ENCODE results near the gene SUPT4H1.
A peak's percentile ranks its signal among the peaks of the same experiment; 100 is the strongest.

SUPT4H1 gene

GRCh38 chr17:58328195-58329034 is 23.6 kb downstream of the SUPT4H1 start, which contains the start of gene TSPOAP1:
TSPOAP1 (minus strand) TSS chr17:58328795; CDS start chr17:58327920, 875 bp downstream.
- peak; percentile 83 to 85 for DNase-seq

GRCh38 chr17:58327363-58328194 is 24.4 kb downstream of the SUPT4H1 start:
- DNase-seq, result peak in 1 of 2 donors; percentile 37

GRCh38 chr17:58326609-58327362 is 25.2 kb downstream of the SUPT4H1 start:
- no peak for DNase-seq

DNA sequence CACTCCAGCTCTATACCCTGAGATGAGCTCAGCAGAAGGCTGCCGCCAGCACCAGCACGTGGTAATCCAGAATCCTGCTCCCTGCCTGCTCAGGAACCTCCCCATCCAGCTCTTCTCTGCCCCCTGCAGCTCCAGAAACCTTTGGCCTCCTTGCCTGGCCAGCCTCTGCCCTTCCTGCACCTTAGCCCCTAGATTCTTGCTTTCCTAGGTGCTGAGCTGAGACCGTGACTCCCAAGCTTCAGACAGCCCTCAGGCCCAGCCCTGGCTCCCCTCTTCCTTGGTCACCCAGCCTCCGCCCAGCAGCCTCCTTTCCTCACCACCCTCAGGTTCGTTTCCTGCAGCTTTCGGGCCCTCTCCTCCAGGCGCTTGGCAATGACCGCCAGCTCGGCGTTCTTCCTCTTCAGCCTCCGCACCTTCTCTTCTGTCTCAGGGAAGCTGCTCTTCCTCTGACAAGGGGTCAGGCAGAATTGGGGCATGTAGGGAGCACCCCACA is 26.0 kb downstream of the SUPT4H1 start:
- no peak for DNase-seq

GRCh38 chr17:58325289-58325726 is 26.7 kb downstream of the SUPT4H1 start:
- no peak for DNase-seq

- no peak for DNase-seq
These were observed 27.4 kb downstream of the SUPT4H1 start for GRCh38 chr17:58324409-58325288.

DNA sequence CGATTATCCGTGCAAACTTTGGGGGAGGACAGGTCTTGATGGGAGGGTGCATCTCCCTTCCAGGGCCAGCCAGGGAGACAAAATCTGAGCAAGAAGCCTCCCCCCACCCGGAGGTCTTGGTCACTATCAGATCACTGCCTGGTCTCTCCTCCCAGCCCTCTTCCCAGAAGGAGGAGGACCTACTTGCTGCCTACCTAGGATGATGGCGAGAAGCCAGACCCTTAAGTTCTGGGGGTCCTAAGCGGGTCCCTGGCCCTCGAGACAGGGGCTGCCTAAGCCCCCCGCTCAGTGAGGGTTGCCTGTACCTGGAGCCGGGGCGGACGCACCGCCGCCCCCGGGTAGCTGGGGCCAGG is 28.0 kb downstream of the SUPT4H1 start:
- DNase-seq, result no peak

DNA sequence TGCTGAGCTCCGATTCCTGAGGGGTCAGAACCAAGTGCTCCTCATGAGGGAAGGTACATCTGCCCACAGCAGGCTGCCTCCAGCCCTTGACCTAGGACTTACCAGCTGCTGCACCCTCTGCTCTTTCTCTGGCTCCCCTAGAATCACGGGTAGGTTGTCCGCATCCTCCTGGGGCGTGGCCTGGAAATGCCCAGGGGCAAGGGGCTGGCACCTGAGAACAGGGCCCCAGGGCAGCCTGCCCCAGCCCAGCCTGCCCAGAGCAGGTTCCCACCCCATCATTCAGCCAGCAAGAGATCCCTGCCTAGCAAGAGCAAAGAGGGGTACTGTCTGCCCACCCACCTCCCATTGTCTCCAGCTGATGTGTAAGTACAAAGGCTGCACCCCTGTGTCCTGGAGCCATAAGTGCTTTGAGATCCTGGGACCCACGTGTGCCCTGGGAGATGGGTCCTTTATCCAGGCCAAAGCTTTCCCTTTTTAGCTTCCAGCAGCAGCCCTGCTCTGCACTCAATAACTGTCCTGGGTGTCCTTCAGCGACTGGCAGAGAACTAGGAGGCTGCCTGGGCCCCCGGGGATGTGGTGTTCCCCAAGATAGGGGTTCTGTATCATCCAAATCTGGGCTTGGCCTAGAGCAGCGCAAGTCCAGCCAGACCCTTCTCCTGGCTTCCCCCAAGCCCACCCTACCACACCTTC is 28.5 kb downstream of the SUPT4H1 start:
- no peak for DNase-seq

GRCh38 chr17:58322581-58323185 is 29.3 kb downstream of the SUPT4H1 start:
- DNase-seq, result no peak

DNA sequence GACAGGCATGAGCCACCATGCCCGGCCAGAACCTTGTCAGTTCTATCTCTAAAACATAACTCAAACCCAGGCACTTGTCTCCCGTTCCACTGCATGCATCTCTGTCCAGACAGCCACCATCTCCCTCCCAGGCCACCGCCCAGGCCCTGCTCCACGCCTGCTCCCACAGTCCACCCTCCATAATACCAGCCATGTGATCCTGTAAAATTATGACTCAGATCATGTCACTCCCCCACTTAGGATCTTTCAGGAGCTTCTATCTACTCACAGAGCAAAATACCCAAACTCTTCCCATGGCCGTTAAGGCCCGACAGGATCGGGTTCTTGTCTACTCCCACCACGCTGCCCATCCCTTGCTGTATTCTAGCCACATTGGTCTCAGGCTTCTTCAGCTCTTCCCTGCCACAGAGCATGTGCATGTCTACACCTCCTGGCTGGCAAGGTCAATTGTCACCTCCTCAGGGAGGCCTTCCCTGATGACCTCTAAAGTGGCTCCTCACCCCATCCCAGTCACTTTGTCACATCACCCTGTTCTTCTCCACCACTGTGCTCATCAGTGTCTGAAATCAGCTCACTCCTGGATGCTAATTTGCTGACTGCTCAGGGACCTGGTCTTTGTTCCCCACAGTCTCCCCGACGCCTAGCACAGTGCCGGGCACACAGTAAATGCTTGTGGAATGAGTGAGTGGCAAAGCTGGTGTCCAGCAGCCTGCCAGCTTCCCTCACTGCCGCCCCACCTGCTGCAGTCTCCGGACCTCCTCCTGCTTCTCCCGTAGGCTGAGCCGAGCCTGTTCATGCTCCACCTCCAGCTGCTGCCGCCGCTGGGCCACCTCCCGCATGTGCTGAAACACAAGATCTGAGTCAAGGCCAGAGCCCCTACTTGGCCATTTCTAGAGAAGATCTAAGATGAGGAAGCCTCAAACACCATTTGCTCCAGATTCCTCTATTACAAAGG is 30.2 kb downstream of the SUPT4H1 start:
- DNase-seq, result no peak

DNA sequence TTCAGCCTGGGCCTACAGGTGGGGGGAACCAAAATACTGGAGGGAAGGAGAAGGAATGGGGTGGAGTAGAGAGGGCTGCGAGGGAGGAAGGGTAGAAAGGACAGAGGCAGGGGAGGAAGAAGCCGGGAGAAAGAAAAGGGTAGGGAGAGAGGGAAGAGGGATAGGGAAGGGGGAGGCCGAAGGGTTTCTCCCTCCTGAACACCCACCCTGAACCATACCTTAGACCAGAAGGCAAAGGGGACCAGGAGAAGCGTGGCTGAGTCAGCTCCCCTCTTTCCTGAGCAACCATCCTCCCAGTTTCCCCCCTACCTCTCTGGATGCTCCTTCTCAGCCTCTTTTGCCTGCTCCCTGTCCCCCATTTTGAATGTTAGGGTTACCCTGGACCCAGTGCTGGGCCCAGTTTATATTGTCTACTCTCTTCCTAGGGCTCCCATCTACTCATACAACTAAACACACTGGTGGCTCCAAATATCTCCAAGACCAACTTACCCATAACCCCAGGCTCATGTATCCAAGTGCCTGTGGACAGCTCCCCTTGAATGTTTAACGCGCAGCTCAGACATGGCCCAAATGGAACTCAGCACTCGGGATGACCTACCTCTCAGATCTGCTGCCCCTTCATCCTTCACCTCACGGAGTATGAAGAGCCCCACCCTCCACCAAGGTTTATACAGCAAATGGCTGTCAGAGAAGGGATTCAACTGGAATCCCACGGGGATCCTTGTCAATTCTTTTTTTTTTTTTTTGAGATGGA is 31.3 kb downstream of the SUPT4H1 start:
- no peak for DNase-seq

- no peak for DNase-seq
These were observed 31.8 kb downstream of the SUPT4H1 start for GRCh38 chr17:58320163-58320558.

GRCh38 chr17:58319173-58320162 is 32.5 kb downstream of the SUPT4H1 start:
- no peak for DNase-seq

DNA sequence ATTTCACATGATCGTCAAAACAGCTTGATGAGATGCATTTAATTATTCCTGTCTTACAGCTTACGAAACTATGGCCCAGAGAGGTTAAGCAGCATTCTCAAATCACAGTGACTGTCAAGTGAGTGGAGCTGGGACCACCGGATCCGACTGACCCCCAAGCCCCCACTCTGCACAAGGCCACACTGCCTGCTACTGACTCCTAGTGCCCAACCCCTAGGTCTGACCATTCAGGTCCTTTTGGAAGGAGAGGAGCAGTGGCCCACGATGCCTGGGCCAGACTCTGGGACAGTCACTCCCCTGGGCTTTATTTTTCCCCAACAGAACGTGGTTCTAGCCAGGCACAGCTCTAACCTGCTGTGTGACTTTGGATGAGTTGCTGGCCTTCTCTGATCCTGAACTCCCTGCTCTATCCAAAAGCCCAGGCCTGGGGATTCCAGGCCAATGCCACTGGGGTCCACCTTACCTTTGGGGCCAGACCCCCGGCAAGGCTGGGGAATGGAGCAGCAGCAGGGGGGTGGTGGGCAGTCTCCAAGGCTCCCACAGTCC is 33.3 kb downstream of the SUPT4H1 start:
- no peak for DNase-seq

DNA sequence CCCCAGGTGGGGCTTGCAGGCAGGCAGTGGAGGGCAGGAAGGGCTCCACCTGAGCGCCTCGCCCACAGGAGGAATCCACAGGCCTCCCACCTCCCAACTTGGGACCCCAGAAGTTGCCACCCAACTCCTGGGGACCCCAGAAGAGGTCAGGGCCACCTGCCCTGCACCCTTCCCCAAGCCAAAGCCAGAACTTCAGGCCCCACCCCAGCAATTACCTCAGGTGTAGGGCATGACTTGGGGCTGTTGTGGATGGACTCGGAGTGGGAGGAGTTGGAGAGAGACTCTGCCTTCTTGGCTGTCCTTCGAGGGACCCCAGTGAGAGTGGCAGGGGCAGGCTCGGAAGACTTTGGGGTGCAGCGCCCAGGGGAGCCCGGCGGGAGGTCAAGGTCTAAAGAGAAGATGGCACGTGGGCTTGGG is 33.9 kb downstream of the SUPT4H1 start:
- DNase-seq, result no peak

DNA sequence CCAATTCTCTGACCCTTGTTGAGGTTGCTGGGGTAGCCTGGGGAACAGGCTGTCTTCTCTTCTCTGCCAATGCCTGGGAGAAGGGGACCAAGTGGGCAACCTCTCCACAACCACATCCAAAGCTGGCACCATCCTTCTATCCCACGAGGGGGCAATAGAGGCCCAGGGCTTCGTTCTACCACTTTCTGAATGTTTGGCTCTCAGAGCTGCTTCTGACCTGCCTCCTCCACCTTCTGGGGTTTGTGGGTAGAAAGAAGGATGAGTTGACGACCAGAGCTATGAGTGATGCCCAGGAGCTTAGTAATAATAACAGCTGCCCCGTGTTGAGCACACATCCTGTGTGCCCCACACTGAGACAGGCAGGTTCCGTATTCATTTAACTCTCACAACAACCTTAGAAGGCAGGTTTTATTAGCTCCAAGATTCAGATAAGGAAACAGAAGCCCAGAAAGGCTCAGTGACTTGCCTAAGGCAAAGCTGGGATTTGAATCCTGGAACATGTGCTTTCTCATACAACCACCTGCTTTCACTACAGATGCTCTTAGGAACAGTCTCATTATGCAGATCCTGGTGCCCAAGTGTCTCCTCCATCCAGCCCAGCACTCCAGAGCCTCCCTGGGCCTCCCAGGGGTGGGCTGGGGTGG is 34.5 kb downstream of the SUPT4H1 start:
- DNase-seq, result peak; percentile 81 to 87

Measured in CD4-positive, alpha-beta T cell treated with Interferon alpha-2 for 1 hour (primary cell).